Measurements from ENCODE around the gene RNF208. TPM values are rescaled to one million over a fixed set of nuclear protein-coding genes. Genes with fewer than 3 reads are reported as not detected.

Gene RNF208
- total and polyA plus RNA-seq, 10 of the 15 experiments (the other 5 are each of a cell fraction or from before 2014, with no cell fraction given): 0.06 to 10.7 (median 0.77) TPM

GRCh38 chr9:137241490-137242268 is 19.6 kb upstream of the RNF208 start:
- no peak for FAIRE-seq
- 0 out of 2 replicates have a peak, but pooled peaks have one; percentile 3 for TF ChIP-seq GATAD2B (conservative IDR thresholded peaks at IDR 0.05; ENCODE audit: low read depth)
- no peak for TF ChIP-seq PRDM15 (CRISPR knock-in tag; IDR thresholded peaks at IDR 0.05)
- TF ChIP-seq MXI1 (IDR thresholded peaks at IDR 0.05; ENCODE audit: low read depth, low read length): 0 out of 2 replicates have a peak, but pooled peaks have one; percentile 9
- no peak for TF ChIP-seq NBN (IDR thresholded peaks at IDR 0.05)
- TF ChIP-seq, protein P1, sequence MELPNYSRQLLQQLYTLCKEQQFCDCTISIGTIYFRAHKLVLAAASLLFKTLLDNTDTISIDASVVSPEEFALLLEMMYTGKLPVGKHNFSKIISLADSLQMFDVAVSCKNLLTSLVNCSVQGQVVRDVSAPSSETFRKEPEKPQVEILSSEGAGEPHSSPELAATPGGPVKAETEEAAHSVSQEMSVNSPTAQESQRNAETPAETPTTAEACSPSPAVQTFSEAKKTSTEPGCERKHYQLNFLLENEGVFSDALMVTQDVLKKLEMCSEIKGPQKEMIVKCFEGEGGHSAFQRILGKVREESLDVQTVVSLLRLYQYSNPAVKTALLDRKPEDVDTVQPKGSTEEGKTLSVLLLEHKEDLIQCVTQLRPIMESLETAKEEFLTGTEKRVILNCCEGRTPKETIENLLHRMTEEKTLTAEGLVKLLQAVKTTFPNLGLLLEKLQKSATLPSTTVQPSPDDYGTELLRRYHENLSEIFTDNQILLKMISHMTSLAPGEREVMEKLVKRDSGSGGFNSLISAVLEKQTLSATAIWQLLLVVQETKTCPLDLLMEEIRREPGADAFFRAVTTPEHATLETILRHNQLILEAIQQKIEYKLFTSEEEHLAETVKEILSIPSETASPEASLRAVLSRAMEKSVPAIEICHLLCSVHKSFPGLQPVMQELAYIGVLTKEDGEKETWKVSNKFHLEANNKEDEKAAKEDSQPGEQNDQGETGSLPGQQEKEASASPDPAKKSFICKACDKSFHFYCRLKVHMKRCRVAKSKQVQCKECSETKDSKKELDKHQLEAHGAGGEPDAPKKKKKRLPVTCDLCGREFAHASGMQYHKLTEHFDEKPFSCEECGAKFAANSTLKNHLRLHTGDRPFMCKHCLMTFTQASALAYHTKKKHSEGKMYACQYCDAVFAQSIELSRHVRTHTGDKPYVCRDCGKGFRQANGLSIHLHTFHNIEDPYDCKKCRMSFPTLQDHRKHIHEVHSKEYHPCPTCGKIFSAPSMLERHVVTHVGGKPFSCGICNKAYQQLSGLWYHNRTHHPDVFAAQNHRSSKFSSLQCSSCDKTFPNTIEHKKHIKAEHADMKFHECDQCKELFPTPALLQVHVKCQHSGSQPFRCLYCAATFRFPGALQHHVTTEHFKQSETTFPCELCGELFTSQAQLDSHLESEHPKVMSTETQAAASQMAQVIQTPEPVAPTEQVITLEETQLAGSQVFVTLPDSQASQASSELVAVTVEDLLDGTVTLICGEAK (IDR thresholded peaks at IDR 0.05; ENCODE audit: borderline replicate concordance): no peak
- TF ChIP-seq HSF1 (IDR thresholded peaks at IDR 0.05; ENCODE audit: low read depth, low read length): no peak
- TF ChIP-seq CHD1 (IDR thresholded peaks at IDR 0.05; ENCODE audit: low read depth, low read length): no peak
- no peak for TF ChIP-seq CREM (IDR thresholded peaks at IDR 0.05; ENCODE audit: low read depth)
- TF ChIP-seq PBX3 (IDR thresholded peaks at IDR 0.05; ENCODE audit: insufficient replicate concordance, low read depth, low read length): no peak
- TF ChIP-seq NR2F1 (conservative IDR thresholded peaks at IDR 0.05): peak; percentile 32; the same call in 1 of the 2 replicates
- TF ChIP-seq CBFB (IDR thresholded peaks at IDR 0.05; ENCODE audit: low read depth): no peak

More at GRCh38 chr9:137241490-137242268, 19.6 kb upstream of the RNF208 start:
- in situ Hi-C loops (cut with MboI) (no loop called here), intact Hi-C loops (cut with micrococcal nuclease; ENCODE audit: unreplicated experiment) (no loop called here)
- SMC1A ChIA-PET (ENCODE audit: uncharacterized antibody, unreplicated experiment): interaction anchor here (1.0 to 1.7 kb wide), 4 partner anchors 19 to 155 kb away, joined by 3 to 6 read pairs (median 4); partner anchors contain the start of genes MAN1B1, NRARP and RNF208
- H3K79me2 ChIP-seq (ENCODE audit: control insufficient read depth, insufficient read depth, low read length): peaks cover 30% of the 10 kb centered on the region
- CTCF ChIA-PET: interaction anchor here (0.6 to 5.3 kb wide), 10 partner anchors 12 to 207 kb away, joined by 3 to 52 read pairs (median 4); partner anchors contain the start of genes CYSRT1, NELFB, RNF208 and RNF224
- H3K9me3 ChIP-seq (replicated peaks; ENCODE audit: control insufficient read depth, insufficient read depth, low read length): no peaks in the 10 kb centered on the region
- H3K4me2 ChIP-seq (ENCODE audit: control insufficient read depth, insufficient read depth): peak overlapping the region; percentile 91
- peaks cover 4% of the 10 kb centered on the region; the same call in 1 of the 2 replicates for H4K20me1 ChIP-seq (ENCODE audit: control insufficient read depth, insufficient read depth)
- H3K4me1 ChIP-seq (ENCODE audit: control insufficient read depth, insufficient read depth, low read length): peaks cover 38% of the 10 kb centered on the region
- POLR2A ChIA-PET: interaction anchor here (1.0 to 9.2 kb wide), 15 partner anchors 13 to 249 kb away, joined by 3 to 112 read pairs (median 8); partner anchors contain the start of genes CYSRT1, EXD3, MAN1B1 and NELFB
- BruUV-seq (replicated peaks): no TSS peak
- ATAC-seq: no peak
- no peaks in the 10 kb centered on the region for H3K27me3 ChIP-seq (replicated peaks in 1 of 2; ENCODE audit: control insufficient read depth in 2 of 2, insufficient read depth in 2 of 2, low read length in 1 of 2)
- 2% methylated on average over 53 of the region's 83 CpGs for WGBS (ENCODE audit: insufficient coverage, insufficient replicate concordance, low lambda C conversion rate, missing lambda C conversion rate)
- H3K27ac ChIP-seq (ENCODE audit: control insufficient read depth, insufficient read depth): peak overlapping the region; percentile 39
- H3K36me3 ChIP-seq (ENCODE audit: control insufficient read depth in 2 of 2, insufficient read depth in 2 of 2, low read length in 1 of 2): peaks cover 8 to 14% of the 10 kb centered on the region in 2 experiments
- RAD21 ChIA-PET (ENCODE audit: unreplicated experiment): interaction anchor here (0.6 to 1.9 kb wide), 11 partner anchors 12 to 285 kb away, joined by 3 to 13 read pairs (median 3); partner anchors contain the start of genes NELFB, NRARP and RNF208
- peak overlapping the region; percentile 63 for H3K9ac ChIP-seq (ENCODE audit: control insufficient read depth, insufficient read depth, low read length)
- DNase-seq (ENCODE audit: low read depth, low spot score): no peak
- no peak overlapping the region for H2AFZ ChIP-seq (ENCODE audit: control insufficient read depth, low read depth, low read length)
- peak overlapping the region; percentile 98 for H3K4me3 ChIP-seq
